K562 (cell line): ENCODE results near the gene PHOSPHO1. TPM values are rescaled to one million over a fixed set of nuclear protein-coding genes. Genes with fewer than 3 reads are reported as not detected.

Experiments
- ATAC-seq: fragments of 200-7000 bp; cut with Tn5 transposase; 3 replicates; pipeline ENCODE4 v1.9.1; 2020; ENCODE audit warnings: moderate library complexity
- BruUV-seq: library from RNA; stranded (reverse); fragments of 400-500 nt; replicated peaks from 2 replicates; lab custom pipeline; 2021; lab: Mats Ljungman, UMichigan
- CTCF ChIA-PET: fragments of 300-600 bp; formaldehyde crosslinking; extraction: SDS; loops from one replicate; lab custom pipeline; 2021; ENCODE audit warnings: low intra/inter-chr PET ratio; lab: Yijun Ruan, JAX
- POLR2A ChIA-PET: fragments of 300-600, 350-650 bp; sonication (Branson Sonifier 250); formaldehyde crosslinking; extraction: SDS; loops from one replicate; lab custom pipeline; 2021; ENCODE audit warnings: antibody characterized with exemption, inconsistent platforms; lab: Yijun Ruan, JAX
- DNase-seq, 4 experiments: peaks; one replicate each; pipeline versions ENCODE4 v3.0.0 to v3.0.0-alpha.2; 2011 to 2018; ENCODE audit warnings: low spot score in 3 of 4, mixed read lengths in 3 of 4; ENCODE audit errors: extremely low read depth in 1 of 4
- FAIRE-seq: peaks from 2 replicates; lab custom pipeline; 2011; peaks lifted over from hg19 to GRCh38; lab: Jason Lieb, UNC
- H2AFZ ChIP-seq: 2 replicates; pipeline ENCODE4 v1.6.0; 2011; ENCODE audit warnings: low read depth, low read length, control low read depth, inconsistent platforms
- H3K27ac ChIP-seq: fragments of 200-600 bp; 3 replicates; pipeline ENCODE4 v1.8.0; 2011; ENCODE audit warnings: low read depth, mild to moderate bottlenecking, control low read depth, inconsistent platforms, low read length, moderate library complexity, mixed read lengths; ENCODE audit errors: extremely low read depth
- H3K27me3 ChIP-seq, 2 experiments: fragments of 300-600 bp in 1 of 2; 2 replicates in 1 of 2; 3 replicates in 1 of 2; pipeline versions ENCODE4 v1.6.0 to v1.8.0; 2011; ENCODE audit warnings: inconsistent platforms in 2 of 2, low read length in 2 of 2, mild to moderate bottlenecking in 1 of 2, mixed read lengths in 1 of 2, moderate library complexity in 1 of 2; ENCODE audit not compliant: control insufficient read depth in 2 of 2, insufficient read depth in 2 of 2
- H3K36me3 ChIP-seq: fragments of 300-600 bp; 3 replicates; pipeline ENCODE4 v1.8.0; 2011; ENCODE audit warnings: mild to moderate bottlenecking, low read length, inconsistent platforms; ENCODE audit not compliant: control insufficient read depth, insufficient read depth
- H3K4me1 ChIP-seq, 2 experiments: fragments of 200-600 bp in 1 of 2; replicated peaks in 1 of 2; 2 replicates in 1 of 2; 3 replicates in 1 of 2; pipeline versions ENCODE4 v1.5.1 to v1.8.0; 2011; ENCODE audit warnings: inconsistent platforms in 2 of 2, low read length in 2 of 2, mild to moderate bottlenecking in 1 of 2, mixed read lengths in 1 of 2, moderate library complexity in 1 of 2; ENCODE audit not compliant: control insufficient read depth in 2 of 2, insufficient read depth in 2 of 2
- H3K4me2 ChIP-seq: 2 replicates; pipeline ENCODE4 v1.6.1; 2011; ENCODE audit warnings: low read length, control low read depth, inconsistent platforms, mixed read lengths; ENCODE audit not compliant: insufficient read depth
- H3K4me3 ChIP-seq: fragments of 200-600 bp; sonication (generic), shearing (Covaris generic); 2 replicates; pipeline ENCODE4 v1.5.1; 2016; ENCODE audit warnings: control low read depth, inconsistent platforms
- H3K79me2 ChIP-seq: fragments of 200-600 bp; 3 replicates; pipeline ENCODE4 v1.8.0; 2011; ENCODE audit warnings: low read length, inconsistent platforms; ENCODE audit not compliant: control insufficient read depth, insufficient read depth
- H3K9ac ChIP-seq, 2 experiments: 2 replicates each; pipeline versions ENCODE4 v1.6.0 to v1.6.1; 2011; ENCODE audit warnings: low read depth in 2 of 2, low read length in 2 of 2, control low read depth in 1 of 2, inconsistent platforms in 1 of 2, mild to moderate bottlenecking in 1 of 2, mixed read lengths in 1 of 2; ENCODE audit not compliant: insufficient read depth in 1 of 2
- H3K9me1 ChIP-seq: one replicate; pipeline ENCODE4 v1.6.0; 2011; ENCODE audit warnings: inconsistent platforms, mild to moderate bottlenecking, low read length, moderate library complexity; ENCODE audit not compliant: control insufficient read depth, insufficient read depth
- H3K9me3 ChIP-seq: replicated peaks from 2 replicates; pipeline ENCODE4 v1.5.1; 2011; ENCODE audit warnings: low read depth, low read length, inconsistent platforms; ENCODE audit not compliant: control insufficient read depth, insufficient read depth
- H4K20me1 ChIP-seq: replicated peaks from 2 replicates; pipeline ENCODE4 v1.6.1; 2011; ENCODE audit warnings: low read length, inconsistent platforms, mixed read lengths; ENCODE audit not compliant: control insufficient read depth, insufficient read depth
- CEBPB ChIP-seq: fragments of 450-650 bp; IDR thresholded peaks from 2 replicates; pipeline ENCODE4 v1.6.1; 2016; ENCODE audit warnings: missing genetic modification characterization, missing compliant biosample characterization
- FOXM1 ChIP-seq, 2 experiments: fragments of 450-650 bp in 1 of 2; sonication (generic) in 1 of 2; formaldehyde crosslinking in 1 of 2; IDR thresholded peaks; 2 replicates each; pipeline versions ENCODE4 v1.6.1 to v1.9.0; 2017 to 2022; ENCODE audit warnings: low read depth in 2 of 2, mild to moderate bottlenecking in 2 of 2, missing genetic modification reagents in 1 of 2, moderate library complexity in 1 of 2
- KLF6 ChIP-seq: fragments of 250-450 bp; sonication (Bioruptor Pico); IDR thresholded peaks from 2 replicates; pipeline ENCODE4 v1.4.0; 2020; ENCODE audit warnings: mild to moderate bottlenecking, moderate library complexity, borderline replicate concordance
- MTA1 ChIP-seq: fragments of 450-650 bp; IDR thresholded peaks from 2 replicates; pipeline ENCODE4 v1.6.1; 2017; ENCODE audit warnings: borderline replicate concordance
- RBM25 ChIP-seq: fragments of 200-400 bp; formaldehyde crosslinking; IDR thresholded peaks from 2 replicates; pipeline ENCODE4 v1.6.1; 2018; ENCODE audit warnings: low read length, low read depth, moderate library complexity; ENCODE audit not compliant: severe bottlenecking
- SETDB1 ChIP-seq: IDR thresholded peaks from one replicate; pipeline ENCODE4 v1.6.1; 2012; ENCODE audit warnings: low read length, control low read depth, inconsistent platforms
- SNIP1 ChIP-seq: fragments of 450-650 bp; IDR thresholded peaks from 2 replicates; pipeline ENCODE4 v1.7.1; 2017; ENCODE audit warnings: low read depth, mild to moderate bottlenecking
- SPI1 ChIP-seq: IDR thresholded peaks from 2 replicates; pipeline ENCODE4 v1.6.1; 2011; ENCODE audit warnings: low read depth, low read length, control low read depth, borderline replicate concordance
- TGIF2 ChIP-seq: sonication (generic); formaldehyde crosslinking; IDR thresholded peaks from 2 replicates; pipeline ENCODE4 v1.8.1; 2022; ENCODE audit warnings: mild to moderate bottlenecking, missing genetic modification reagents, moderate library complexity
- WHSC1 ChIP-seq: IDR thresholded peaks from one replicate; pipeline ENCODE4 v1.6.1; 2012; ENCODE audit warnings: low read length, control low read depth, inconsistent platforms
- ZFPM2 ChIP-seq: fragments of 250-450 bp; sonication (Bioruptor Pico); IDR thresholded peaks from 2 replicates; pipeline ENCODE4 v1.5.1; 2022; ENCODE audit warnings: mild to moderate bottlenecking
- ZFX ChIP-seq: sonication (generic); formaldehyde crosslinking; IDR thresholded peaks from 2 replicates; pipeline ENCODE4 v1.8.0; 2022; ENCODE audit warnings: mild to moderate bottlenecking, missing genetic modification reagents, moderate library complexity
- ZKSCAN1 ChIP-seq: fragments of 150-350 bp; IDR thresholded peaks from 2 replicates; pipeline ENCODE4 v1.6.1; 2016; ENCODE audit warnings: low read depth, low read length
- ZNF507 ChIP-seq: conservative IDR thresholded peaks from 2 replicates; pipeline ENCODE4 v1.6.1; 2017; ENCODE audit warnings: missing genetic modification characterization, missing compliant biosample characterization
- ZNF57 ChIP-seq: fragments of 450-650 bp; formaldehyde crosslinking; IDR thresholded peaks from 2 replicates; pipeline ENCODE4 v1.4.0; 2020; ENCODE audit warnings: mild to moderate bottlenecking, moderate library complexity
- WGBS: fragments of 100-300 bp; shearing (Covaris generic); methylation state at CpG from one replicate; pipeline ENCODE4 v1.1.6; 2016; ENCODE audit warnings: low coverage, mixed read lengths; ENCODE audit not compliant: insufficient coverage; ENCODE audit errors: missing lambda C conversion rate; 5-methylcytosine and 5-hydroxymethylcytosine counted together
- in situ Hi-C: fragments of 300-500 bp; cut with MboI; formaldehyde crosslinking; loops from 4 replicates; pipeline ENCODE4 v1.15.0; 2018; ENCODE audit warnings: inconsistent platforms, mixed read lengths
- intact Hi-C: fragments of 100-400 bp; cut with micrococcal nuclease; formaldehyde crosslinking; loops from 2 replicates; pipeline ENCODE4 v1.14.2; 2022
- polyA plus RNA-seq, 8 experiments: library from polyadenylated mRNA; depleted of rRNA in 4 of 8; stranded (reverse) in 5 of 8; unstranded in 3 of 8; fragments of >200 nt; fragmentation: Nextera tagmentation in 2 of 8; fragmentation: Illumina TruSeq in 1 of 8; extraction: Ambion mirVana in 2 of 8; extraction: Trizol in 1 of 8; gene quantifications; 2 replicates each; pipeline versions ENCODE4 v1.2.1 to v1.2.3, GENCODE V29; 2011 to 2014; ENCODE audit warnings: inconsistent platforms in 1 of 8, missing spikeins in 1 of 8
- total RNA-seq, 7 experiments: library from RNA; depleted of rRNA in 6 of 7; stranded (reverse); fragments of >200 nt in 6 of 7; fragmentation: Illumina TruSeq in 2 of 7; extraction: Trizol in 2 of 7; gene quantifications; 2 replicates each; pipeline versions ENCODE4 v1.2.1 to v1.2.3, GENCODE V29; 2011 to 2021; ENCODE audit warnings: low replicate concordance in 1 of 7
- TF ChIP-seq, protein P1 (sequence below): fragments of 450-650 bp; IDR thresholded peaks from 2 replicates; pipeline ENCODE4 v1.6.1; 2017; ENCODE audit warnings: mild to moderate bottlenecking, moderate library complexity
- TF ChIP-seq, protein P2 (sequence below): fragments of 250-450 bp; sonication (Bioruptor Pico); IDR thresholded peaks from 2 replicates; pipeline ENCODE4 v1.4.0; 2020
- TF ChIP-seq, protein P3 (sequence below): fragments of 450-650 bp; IDR thresholded peaks from 2 replicates; pipeline ENCODE4 v1.6.1; 2016; ENCODE audit warnings: missing biosample characterization, missing genetic modification characterization
- TF ChIP-seq, protein P4 (sequence below): sonication (generic); formaldehyde crosslinking; IDR thresholded peaks from 2 replicates; pipeline ENCODE4 v1.8.0; 2022; ENCODE audit warnings: mild to moderate bottlenecking, missing genetic modification reagents

PHOSPHO1 gene
- total and polyA plus RNA-seq, 9 of the 15 experiments (the other 6 are each of a cell fraction or from before 2014, with no cell fraction given), result 0.06 to 0.07 TPM; not detected in 7

DNA sequence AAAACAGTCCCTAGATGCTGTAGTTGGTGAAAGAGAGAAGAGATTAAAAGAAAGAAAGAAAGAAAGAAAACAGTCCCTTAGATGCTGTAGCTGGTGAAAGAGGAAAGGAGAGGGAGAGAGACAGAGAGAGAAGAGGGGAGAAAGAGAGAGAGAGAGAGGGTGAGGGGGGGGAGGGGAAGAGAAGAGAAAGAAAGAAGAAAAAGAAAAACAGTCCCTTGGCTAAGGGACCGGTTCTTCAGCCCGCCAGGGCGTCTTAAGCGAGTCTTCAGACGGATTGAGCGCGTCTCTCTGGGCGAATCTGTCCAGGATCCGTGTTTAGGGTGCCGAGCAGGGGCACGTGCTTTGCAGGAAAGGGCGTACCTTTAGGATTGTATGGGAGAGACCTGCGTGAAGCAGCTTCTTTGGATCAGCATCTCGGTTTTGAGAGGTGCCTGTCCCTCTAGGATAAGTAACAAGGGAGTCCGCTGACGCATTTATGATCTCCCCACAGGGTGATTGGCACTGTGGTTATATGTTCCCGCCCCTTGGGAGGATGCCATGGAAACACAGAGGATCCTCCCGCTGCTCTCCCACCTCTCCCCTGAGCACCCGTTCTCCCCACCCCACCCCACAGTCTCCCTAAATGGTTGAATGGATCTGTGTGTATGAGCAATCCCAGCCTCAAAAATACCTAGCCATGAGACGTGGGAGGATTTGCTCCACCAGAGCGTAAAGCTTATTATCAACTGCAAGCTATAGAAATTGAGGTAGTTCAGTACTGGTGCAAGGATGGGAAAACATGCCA, 36.9 kb downstream of the PHOSPHO1 start:
- Histone ChIP-seq H2AFZ (peak overlapping the region; percentile 99), H3K36me3 (no peaks in the 10 kb centered on the region), H3K9me1 (no peaks in the 10 kb centered on the region), H3K27ac (peak overlapping the region; percentile 99; the same call in 2 of the 3 replicates), H3K27me3 (no peaks in the 10 kb centered on the region), H4K20me1 (no peaks in the 10 kb centered on the region), H3K9ac (peak overlapping the region; percentile 90 to 97), H3K4me2 (peak overlapping the region; percentile 94), H3K4me1 (peaks cover 7 to 9% of the 10 kb centered on the region in 2 experiments; a peak in 3 of 5 replicates), H3K9me3 (no peaks in the 10 kb centered on the region), H3K79me2 (no peaks in the 10 kb centered on the region), H3K4me3 (peak overlapping the region; percentile 72)
- intact Hi-C loops, result loop anchor here (5.0 kb wide), 2 partner anchors 34 to 301 kb away; partner anchors contain the start of gene ATP5MC1
- WGBS, result 2% methylated on average over 21 of the region's 21 CpGs
- POLR2A ChIA-PET, result interaction anchor here (0.6 to 1.0 kb wide), 6 partner anchors 9 to 206 kb away, joined by 3 to 7 read pairs (median 4); no protein-coding TSS in a partner anchor
- no TSS peak for BruUV-seq
- DNase-seq (peak; percentile 52 to 67 (median 62)), ATAC-seq (peak; percentile 6; the same call in 2 of the 3 replicates), FAIRE-seq (no peak)
- CTCF ChIA-PET, result no interaction called here
- in situ Hi-C loops, result no loop called here
- no peak for TF ChIP-seq WHSC1
- TF ChIP-seq SETDB1, result no peak
- no peak for TF ChIP-seq ZNF57
- 0 out of 2 replicates have a peak, but pooled peaks have one; percentile 62 for TF ChIP-seq MTA1
- TF ChIP-seq SPI1, result no peak
- TF ChIP-seq TGIF2 (CRISPR knock-in tag), result no peak
- no peak for TF ChIP-seq KLF6 (CRISPR knock-in tag)
- TF ChIP-seq ZFPM2, result no peak
- TF ChIP-seq, protein P1, sequence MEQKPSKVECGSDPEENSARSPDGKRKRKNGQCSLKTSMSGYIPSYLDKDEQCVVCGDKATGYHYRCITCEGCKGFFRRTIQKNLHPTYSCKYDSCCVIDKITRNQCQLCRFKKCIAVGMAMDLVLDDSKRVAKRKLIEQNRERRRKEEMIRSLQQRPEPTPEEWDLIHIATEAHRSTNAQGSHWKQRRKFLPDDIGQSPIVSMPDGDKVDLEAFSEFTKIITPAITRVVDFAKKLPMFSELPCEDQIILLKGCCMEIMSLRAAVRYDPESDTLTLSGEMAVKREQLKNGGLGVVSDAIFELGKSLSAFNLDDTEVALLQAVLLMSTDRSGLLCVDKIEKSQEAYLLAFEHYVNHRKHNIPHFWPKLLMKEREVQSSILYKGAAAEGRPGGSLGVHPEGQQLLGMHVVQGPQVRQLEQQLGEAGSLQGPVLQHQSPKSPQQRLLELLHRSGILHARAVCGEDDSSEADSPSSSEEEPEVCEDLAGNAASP, result no peak
- TF ChIP-seq ZNF507 (tag), result no peak
- no peak for TF ChIP-seq RBM25
- TF ChIP-seq, protein P2, sequence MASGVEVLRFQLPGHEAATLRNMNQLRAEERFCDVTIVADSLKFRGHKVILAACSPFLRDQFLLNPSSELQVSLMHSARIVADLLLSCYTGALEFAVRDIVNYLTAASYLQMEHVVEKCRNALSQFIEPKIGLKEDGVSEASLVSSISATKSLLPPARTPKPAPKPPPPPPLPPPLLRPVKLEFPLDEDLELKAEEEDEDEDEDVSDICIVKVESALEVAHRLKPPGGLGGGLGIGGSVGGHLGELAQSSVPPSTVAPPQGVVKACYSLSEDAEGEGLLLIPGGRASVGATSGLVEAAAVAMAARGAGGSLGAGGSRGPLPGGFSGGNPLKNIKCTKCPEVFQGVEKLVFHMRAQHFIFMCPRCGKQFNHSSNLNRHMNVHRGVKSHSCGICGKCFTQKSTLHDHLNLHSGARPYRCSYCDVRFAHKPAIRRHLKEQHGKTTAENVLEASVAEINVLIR (CRISPR knock-in tag), result no peak
- TF ChIP-seq, protein P3, sequence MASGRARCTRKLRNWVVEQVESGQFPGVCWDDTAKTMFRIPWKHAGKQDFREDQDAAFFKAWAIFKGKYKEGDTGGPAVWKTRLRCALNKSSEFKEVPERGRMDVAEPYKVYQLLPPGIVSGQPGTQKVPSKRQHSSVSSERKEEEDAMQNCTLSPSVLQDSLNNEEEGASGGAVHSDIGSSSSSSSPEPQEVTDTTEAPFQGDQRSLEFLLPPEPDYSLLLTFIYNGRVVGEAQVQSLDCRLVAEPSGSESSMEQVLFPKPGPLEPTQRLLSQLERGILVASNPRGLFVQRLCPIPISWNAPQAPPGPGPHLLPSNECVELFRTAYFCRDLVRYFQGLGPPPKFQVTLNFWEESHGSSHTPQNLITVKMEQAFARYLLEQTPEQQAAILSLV (tag), result no peak
- TF ChIP-seq FOXM1 (IDR thresholded peaks at IDR 0.05; ENCODE audit: low read depth), result no peak
- TF ChIP-seq FOXM1 (CRISPR knock-in tag; IDR thresholded peaks at IDR 0.05; ENCODE audit: low read depth), result no peak
- peak; percentile 73 for TF ChIP-seq SNIP1
- no peak for TF ChIP-seq ZFX (CRISPR knock-in tag)
- TF ChIP-seq, protein P4, sequence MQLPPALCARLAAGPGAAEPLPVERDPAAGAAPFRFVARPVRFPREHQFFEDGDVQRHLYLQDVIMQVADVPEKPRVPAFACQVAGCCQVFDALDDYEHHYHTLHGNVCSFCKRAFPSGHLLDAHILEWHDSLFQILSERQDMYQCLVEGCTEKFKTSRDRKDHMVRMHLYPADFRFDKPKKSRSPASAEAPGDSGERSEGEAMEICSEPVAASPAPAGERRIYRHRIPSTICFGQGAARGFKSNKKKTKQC (CRISPR knock-in tag), result no peak
- TF ChIP-seq CEBPB (tag), result no peak
- no peak for TF ChIP-seq ZKSCAN1
